Esophagus mucosa (tissue), 1 donor: ENCODE measurements around the gene CCSER1. TPM values are rescaled to one million over a fixed set of nuclear protein-coding genes. Genes with fewer than 3 reads are reported as not detected.
"Not testable (repeated sequence)": the region's sequence is repeated elsewhere in the genome, so short reads cannot be mapped to it uniquely, and the experiment has no call there.

ENCODE experiments used
- ATAC-seq: fragments of 200-7000 bp; cut with Tn5 transposase; one replicate; pipeline ENCODE4 v1.9.1; 2020
- total RNA-seq: library from RNA; stranded (reverse); gene quantifications from one replicate; pipeline ENCODE4 v1.2.4, GENCODE V29; 2023
- donor health status: DM: yes; HTN: yes; CAD: no.

The CCSER1 gene
- total RNA-seq, 1 donor from 2014 or later: 1.2 TPM

DNA sequence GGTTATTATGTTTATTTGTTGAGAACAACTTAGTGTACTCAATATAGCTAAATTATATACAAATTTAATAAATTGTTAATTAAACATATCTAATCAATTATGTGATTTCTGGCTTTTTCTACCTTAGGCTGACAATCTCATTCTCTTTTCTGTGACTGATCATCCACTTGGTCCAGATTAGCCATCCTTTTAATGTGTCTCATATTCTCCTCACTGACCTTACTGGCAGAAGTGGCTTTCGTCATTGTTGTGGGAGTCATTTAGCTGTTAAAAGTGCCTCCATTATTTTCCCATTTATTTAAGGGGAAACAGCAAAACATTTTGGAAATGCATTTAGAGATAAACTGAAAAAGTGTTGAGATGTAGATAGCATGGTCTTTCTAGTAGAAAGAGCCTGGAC is 172.2 kb downstream of the CCSER1 start:
- ATAC-seq: no peak

GRCh38 chr4:90306810-90307209 is 179.6 kb downstream of the CCSER1 start:
- ATAC-seq: no peak

DNA sequence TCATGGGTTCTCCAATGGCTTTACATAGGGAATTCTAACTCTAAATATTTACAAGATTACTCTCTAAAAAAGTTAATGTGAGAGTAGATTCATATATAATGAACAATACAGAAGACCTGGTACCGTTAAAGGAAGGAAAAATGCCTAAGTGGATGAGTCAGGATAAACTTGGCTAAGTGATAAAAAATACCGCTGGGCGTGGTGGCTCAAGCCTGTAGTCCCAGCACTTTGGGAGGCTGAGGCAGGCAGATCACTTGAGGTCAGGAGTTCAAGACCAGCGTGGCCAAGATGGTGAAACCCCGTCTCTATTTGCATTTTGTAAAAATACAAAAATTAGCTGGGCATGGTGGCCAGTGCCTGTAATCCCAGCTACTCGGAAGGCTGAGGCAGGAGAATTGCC is 189.9 kb downstream of the CCSER1 start:
- ATAC-seq: not testable (repeated sequence)

GRCh38 chr4:90317785-90318184 is 190.6 kb downstream of the CCSER1 start:
- ATAC-seq: no peak

DNA sequence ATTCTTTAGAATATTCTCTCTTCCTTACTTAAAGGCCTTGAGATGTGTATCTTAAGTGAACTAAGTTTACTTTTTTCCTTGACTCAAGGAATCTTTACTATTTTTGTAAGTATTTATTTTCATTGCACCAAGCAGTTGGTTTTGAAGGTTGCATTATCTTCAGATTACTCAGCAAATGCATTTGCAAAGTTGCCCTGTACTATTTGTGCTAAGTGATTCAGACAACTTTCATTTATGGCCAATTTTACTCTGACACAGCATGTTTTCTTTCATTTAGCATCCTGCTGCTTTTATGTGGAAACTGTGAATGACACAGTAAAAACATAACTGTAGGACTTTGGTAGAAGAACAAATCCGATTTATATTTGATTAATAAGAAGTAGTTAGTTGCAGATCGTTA is 191.0 kb downstream of the CCSER1 start:
- no peak for ATAC-seq

DNA sequence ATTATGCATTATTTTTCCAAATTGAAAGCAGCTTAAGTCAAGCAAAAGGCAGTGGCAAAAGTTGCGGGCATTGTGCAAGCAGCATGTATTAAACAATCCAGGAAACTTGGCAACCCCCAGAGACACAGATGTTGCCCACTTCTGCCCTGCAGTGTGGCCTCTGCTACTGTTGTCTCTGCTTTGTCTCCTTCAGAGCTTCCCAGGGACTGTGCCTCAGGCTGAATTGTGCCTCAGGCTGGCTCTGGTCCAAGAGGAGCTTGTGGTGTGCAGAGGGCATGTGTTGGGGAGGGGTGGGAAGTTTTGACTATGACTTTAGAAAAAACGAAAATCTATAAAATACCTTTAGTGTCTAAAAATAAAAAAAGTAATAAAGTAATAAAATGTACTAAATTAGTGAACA is 201.4 kb downstream of the CCSER1 start:
- ATAC-seq: no peak

- ATAC-seq: no peak
These were observed 203.4 kb downstream of the CCSER1 start for GRCh38 chr4:90330546-90330945.

DNA sequence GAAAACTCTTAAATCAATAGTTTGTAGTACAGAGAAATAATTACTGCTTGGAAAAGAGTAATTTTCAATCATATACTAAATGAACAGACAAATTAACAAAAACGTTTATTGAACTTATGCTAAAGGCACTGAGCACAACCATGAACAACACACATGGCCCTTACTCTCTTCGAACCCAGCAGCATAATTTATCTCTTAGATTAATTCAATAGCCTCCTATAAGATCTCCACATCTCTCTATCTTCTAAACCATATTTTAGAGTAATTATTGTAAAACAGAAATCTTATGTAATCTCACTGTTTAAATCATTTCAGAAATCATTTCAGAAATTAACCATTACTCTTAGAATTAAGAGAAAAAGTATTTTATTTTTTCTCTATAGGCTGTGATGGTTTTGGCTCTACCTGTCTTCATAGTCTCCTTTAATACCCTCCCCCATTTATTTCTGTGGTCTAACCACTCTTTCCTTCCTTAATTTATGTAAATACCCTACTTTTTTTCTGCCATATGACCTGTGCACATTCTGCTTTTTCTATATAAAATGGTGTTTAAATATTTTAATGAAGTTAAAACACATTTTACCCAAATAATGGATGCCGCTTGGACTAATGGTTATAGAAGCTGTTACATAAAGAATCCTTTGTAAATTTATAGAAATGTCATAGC is 218.5 kb downstream of the CCSER1 start:
- ATAC-seq: no peak

GRCh38 chr4:90349636-90350035 is 222.4 kb downstream of the CCSER1 start:
- ATAC-seq: no peak

DNA sequence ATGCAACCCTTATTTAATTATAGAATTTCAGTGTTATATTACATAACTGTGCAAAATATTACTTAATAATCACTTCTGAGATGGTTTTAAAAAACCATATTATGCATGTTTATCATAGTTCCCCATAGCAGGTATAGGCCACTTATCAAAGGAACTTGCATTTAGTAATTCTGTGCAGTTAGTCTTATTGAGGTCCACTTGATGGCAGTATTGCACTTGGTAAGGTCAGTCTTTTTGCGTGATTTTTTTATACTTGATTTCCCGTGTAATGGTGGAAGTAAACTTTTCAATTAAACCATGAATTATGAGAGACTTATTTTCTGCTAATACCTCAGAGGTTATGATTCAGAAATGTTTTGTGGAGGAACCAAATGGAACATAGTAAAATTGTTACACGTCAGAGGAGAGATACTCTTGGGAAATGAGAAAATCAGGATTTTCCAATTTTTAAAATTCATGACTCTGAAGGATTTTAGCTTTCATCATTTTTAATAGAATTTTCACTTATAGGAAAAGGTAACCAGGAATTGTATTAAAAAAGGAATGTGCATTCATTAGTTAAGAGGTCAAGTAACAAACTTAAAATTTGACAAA is 230.0 kb downstream of the CCSER1 start:
- ATAC-seq: peak; percentile 53

DNA sequence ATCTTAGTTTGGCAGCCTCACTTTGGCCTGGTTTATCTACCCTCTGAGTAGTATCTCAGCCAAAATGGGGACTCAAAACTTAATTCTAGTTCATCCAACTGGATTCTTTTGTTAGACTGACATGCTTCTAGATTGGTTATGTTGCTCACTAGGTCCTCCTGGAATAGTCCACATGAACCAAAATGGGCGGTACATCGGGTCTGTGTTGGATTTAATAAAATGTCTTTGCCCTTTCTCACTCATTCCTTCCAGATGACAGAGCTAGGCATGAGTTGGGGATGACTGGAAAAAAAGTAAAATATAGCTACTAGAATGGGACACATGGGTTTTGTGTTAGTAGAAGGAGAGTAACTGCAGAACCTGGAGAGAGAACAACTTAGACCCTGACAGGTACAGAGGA is 247.9 kb downstream of the CCSER1 start:
- ATAC-seq: no peak

- ATAC-seq: peak; percentile 52
These were observed 266.0 kb downstream of the CCSER1 start for GRCh38 chr4:90393215-90393614.

GRCh38 chr4:90403781-90404180 is 276.6 kb downstream of the CCSER1 start:
- no peak for ATAC-seq

DNA sequence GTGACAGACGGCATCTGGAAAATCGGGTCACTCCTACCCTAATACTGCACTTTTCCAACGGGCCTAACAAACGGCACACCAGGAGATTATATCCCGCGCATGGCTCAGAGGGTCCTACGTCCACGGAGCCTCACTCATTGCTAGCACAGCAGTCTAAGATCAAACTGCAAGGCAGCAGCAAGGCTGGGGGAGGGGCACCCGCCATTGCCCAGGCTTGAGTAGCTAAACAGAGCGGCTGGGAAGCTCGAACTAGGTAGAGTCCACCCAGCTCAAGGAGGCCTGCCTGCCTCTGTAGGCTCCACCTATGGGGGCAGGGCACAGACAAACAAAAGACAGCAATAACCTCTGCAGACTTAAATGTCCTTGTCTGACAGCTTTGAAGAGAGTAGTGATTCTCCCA is 280.7 kb downstream of the CCSER1 start:
- not testable (repeated sequence) for ATAC-seq

DNA sequence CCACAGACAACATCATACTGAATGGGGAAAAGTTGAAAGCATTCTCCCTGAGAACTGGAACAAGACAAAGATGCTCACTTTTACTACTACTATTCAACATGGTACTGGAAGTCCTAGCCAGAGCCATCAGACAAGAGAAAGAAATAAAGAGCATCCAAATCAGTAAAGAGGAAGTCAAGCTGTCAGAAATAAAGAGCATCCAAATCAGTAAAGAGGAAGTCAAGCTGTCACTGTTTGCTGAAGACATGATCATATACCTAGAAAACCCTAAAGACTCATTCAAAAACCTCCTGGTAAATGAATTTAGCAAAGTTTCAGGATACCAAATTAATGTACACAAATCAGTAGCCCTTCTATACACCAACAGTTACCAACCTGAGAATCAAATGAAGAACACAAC is 285.6 kb downstream of the CCSER1 start:
- ATAC-seq: not testable (repeated sequence)

- no peak for ATAC-seq
These were observed 287.9 kb downstream of the CCSER1 start for GRCh38 chr4:90415116-90415515.

DNA sequence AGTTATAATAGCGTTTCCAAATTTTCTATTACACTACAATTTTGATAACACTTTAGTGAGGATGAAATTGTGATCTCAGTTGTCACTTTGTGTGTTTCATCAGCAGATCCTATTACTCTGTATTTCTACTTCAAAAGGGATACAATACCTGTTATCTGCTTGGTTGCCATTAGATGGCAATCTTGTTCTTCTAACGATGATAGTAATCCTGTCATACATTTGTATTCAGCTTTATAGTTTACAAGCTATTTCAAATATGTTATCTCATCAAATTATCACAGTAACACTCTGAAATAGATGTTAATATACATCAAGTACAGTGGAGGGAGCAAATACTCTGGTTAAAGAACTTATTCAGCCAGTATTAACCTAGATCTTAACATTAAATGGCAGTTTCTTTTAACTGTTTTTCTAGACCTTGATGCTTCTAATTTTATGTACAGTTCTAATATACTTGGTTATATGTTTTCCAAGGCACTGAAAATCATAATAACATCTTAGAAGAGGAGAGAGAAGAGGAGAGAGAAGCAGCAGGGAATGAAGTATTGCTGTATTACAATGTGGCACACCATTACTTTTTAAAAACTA is 292.0 kb downstream of the CCSER1 start:
- peak; percentile 65 for ATAC-seq

- no peak for ATAC-seq
These were observed 294.0 kb downstream of the CCSER1 start for GRCh38 chr4:90421161-90421560.

DNA sequence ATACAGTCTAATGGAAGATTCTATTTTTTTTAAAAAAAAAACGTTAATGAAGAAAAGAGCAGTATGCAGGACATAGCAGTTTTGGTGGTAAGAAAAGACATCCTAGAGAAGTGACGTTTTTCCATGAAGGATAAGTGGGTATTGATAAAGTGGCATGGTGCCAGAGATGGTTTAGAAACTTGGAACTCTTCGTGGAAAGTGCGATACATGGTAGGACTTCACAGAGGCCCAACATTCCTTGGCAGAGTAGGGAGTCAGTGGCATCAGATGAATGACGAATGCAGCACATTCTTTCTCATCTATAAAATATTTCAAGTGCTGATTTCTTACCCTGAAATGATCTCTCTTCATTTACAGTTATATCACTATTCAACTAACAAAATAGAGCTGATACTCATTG is 298.7 kb downstream of the CCSER1 start:
- ATAC-seq: no peak

GRCh38 chr4:90438522-90438921 is 311.3 kb downstream of the CCSER1 start:
- ATAC-seq: no peak

DNA sequence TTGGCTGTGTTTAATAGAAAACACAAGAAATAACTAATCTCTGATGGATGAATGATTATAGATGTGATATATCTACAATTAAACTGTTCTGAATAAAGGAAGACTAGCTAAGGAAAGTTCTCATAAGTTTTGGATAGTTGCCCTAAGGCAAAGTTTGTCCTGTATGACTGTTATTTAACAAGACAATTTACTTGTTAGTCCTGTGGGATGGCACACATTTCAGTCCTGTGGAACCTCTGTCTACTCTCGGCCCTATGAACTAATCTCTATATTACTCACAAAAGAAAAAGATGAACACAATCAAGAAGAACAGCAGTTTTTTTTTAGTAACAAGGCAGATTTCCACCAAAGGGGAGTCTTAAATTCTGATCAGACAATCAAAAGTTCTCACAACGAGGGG is 314.6 kb downstream of the CCSER1 start:
- ATAC-seq: no peak

- ATAC-seq: no peak
These were observed 315.4 kb downstream of the CCSER1 start for GRCh38 chr4:90442619-90443018.

GRCh38 chr4:90443231-90443630 is 316.0 kb downstream of the CCSER1 start:
- no peak for ATAC-seq

- ATAC-seq: no peak
These were observed 317.7 kb downstream of the CCSER1 start for GRCh38 chr4:90444904-90445303.
